SK-N-MC (cell line): ENCODE measurements around the gene PTPRM.

Source experiments
- EZH2 ChIP-seq: fragments of 200-600 bp; sonication (generic); IDR thresholded peaks from one replicate; pipeline ENCODE4 v1.6.1; 2017; ENCODE audit warnings: antibody characterized with exemption
- POLR2AphosphoS5 ChIP-seq: IDR thresholded peaks from 2 replicates; pipeline ENCODE4 v1.6.1; 2012; ENCODE audit warnings: mild to moderate bottlenecking, low read depth, low read length, borderline replicate concordance

GRCh38 chr18:7711495-7711894, 144.4 kb downstream of the PTPRM start:
- TF ChIP-seq POLR2AphosphoS5 (no peak), EZH2 (no peak)
